ENCODE measurements around the gene TCF12. TPM values are rescaled to one million over a fixed set of nuclear protein-coding genes. Genes with fewer than 3 reads are reported as not detected.
"Not testable (repeated sequence)": the region's sequence is repeated elsewhere in the genome, so short reads cannot be mapped to it uniquely, and the experiment has no call there.

The TCF12 gene
- total and polyA plus RNA-seq, 5 donors from 2014 or later, result 45.7 to 83.7 (median 68.2) TPM

DNA sequence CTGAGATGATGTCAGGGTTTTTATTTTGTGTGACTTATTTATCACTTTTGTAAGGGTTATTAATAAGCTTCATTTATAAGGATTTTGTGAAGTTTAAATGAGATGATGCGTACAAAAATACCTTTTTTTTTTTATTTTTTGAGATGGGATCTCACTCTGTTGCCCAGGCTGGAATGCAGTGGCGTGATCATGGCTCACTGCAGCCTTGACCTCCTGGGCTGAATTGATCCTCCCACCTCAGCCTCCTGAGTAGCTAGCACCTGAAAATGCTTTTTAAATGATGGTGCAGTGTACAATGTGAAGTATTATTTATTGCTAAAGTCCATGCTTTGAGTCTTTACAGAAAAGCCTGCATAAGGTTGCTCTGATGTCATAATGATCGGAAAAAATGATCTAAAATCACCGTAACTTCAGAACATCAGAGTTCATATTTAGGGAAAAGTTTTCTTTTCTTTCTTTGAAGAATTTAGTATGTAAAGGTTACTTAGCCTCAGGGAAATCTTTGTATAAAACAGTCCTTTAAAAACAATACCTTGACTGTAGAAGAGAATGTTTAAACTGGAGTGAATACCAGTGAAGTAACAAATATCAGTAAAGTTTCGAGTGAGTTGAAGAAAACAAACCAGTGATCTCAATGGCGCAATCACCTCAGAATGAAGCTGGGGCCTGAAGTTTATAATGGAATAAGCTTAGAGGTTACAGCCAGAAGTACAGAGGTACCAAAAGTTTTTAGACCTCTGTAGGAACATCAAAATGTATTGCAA lies 29.7 kb downstream of the TCF12 start:
- Histone ChIP-seq H3K27me3 (ENCODE audit: control insufficient read depth, insufficient read depth, low read length) (no peaks in the 10 kb centered on the region), H3K36me3 (ENCODE audit: control insufficient read depth, insufficient read depth, low read length) (peaks cover 6% of the 10 kb centered on the region), H3K9me3 (ENCODE audit: control insufficient read depth in 2 of 2, low read length in 2 of 2) (peaks cover 0 to 8% of the 10 kb centered on the region in 2 experiments), H3K27ac (ENCODE audit: insufficient read depth, low read length, poor library complexity, severe bottlenecking) (no peak overlapping the region), H3K4me3 (ENCODE audit: low read depth, low read length) (no peak overlapping the region), H3K4me1 (ENCODE audit: control insufficient read depth, insufficient read depth, low read length, poor library complexity, severe bottlenecking) (no peaks in the 10 kb centered on the region)
- H3K9me3 Mint-ChIP-seq, result peaks cover 0 to 13% (median 4%) of the 10 kb centered on the region in 7 donors
- DNase-seq (no peak), ATAC-seq (ENCODE audit: low read depth in 2 of 2) (no peak)
- no peak overlapping the region for H3K4me3 Mint-ChIP-seq
- peaks cover 35% of the 10 kb centered on the region for H3K36me3 Mint-ChIP-seq
- H3K27me3 Mint-ChIP-seq, result no peaks in the 10 kb centered on the region
- peaks cover 36 to 64% (median 41%) of the 10 kb centered on the region in 4 donors for H3K4me1 Mint-ChIP-seq
- peak overlapping the region in 1 of 3 donors; percentile 52 for H3K27ac Mint-ChIP-seq

- peaks cover 0 to 8% of the 10 kb centered on the region in 2 experiments for H3K9me3 ChIP-seq (ENCODE audit: control insufficient read depth in 2 of 2, low read length in 2 of 2)
- H3K27ac ChIP-seq (ENCODE audit: insufficient read depth, low read length, poor library complexity, severe bottlenecking), result no peak overlapping the region
- peak overlapping the region in 1 of 3 donors; percentile 52 for H3K27ac Mint-ChIP-seq
- DNase-seq, result no peak
- no peaks in the 10 kb centered on the region for H3K27me3 Mint-ChIP-seq
- H3K9me3 Mint-ChIP-seq, result peaks cover 0 to 13% (median 4%) of the 10 kb centered on the region in 7 donors
- H3K4me3 Mint-ChIP-seq, result no peak overlapping the region
- peaks cover 35 to 64% (median 40%) of the 10 kb centered on the region in 4 donors for H3K4me1 Mint-ChIP-seq
- H3K4me3 ChIP-seq (ENCODE audit: low read depth, low read length), result no peak overlapping the region
- ATAC-seq (ENCODE audit: low read depth in 2 of 2), result no peak
- H3K36me3 Mint-ChIP-seq, result peaks cover 35% of the 10 kb centered on the region
- H3K4me1 ChIP-seq (ENCODE audit: control insufficient read depth, insufficient read depth, low read length, poor library complexity, severe bottlenecking), result no peaks in the 10 kb centered on the region
- no peaks in the 10 kb centered on the region for H3K27me3 ChIP-seq (ENCODE audit: control insufficient read depth, insufficient read depth, low read length)
- H3K36me3 ChIP-seq (ENCODE audit: control insufficient read depth, insufficient read depth, low read length), result peaks cover 6% of the 10 kb centered on the region
These were observed 30.3 kb downstream of the TCF12 start for GRCh38 chr15:56948764-56949101.

DNA sequence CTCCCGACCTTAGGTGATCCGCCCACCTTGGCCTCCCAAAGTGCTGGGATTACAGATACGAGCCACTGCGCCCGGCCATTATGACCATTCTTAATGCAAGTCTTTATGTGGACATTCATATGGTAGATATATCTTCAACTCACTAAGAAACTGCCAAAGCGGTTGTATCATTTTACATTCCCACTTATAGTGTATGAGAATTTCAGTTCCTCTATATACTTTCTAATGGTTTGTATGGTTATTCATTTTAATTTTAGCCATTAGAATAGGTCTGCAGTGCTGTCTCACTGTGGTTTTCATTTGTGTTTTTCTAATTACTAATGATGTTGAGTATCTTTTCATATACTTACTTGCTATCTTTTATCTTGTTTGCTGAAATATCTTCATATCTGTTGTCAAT lies 32.5 kb downstream of the TCF12 start:
- Mint-ChIP-seq H3K36me3 (peaks cover 33% of the 10 kb centered on the region), H3K4me1 (peaks cover 29 to 48% (median 43%) of the 10 kb centered on the region in 4 donors), H3K27me3 (no peaks in the 10 kb centered on the region), H3K27ac (no peak overlapping the region), H3K9me3 (peaks cover 0 to 17% (median 5%) of the 10 kb centered on the region in 7 donors), H3K4me3 (no peak overlapping the region)
- no peaks in the 10 kb centered on the region for H3K4me1 ChIP-seq (ENCODE audit: control insufficient read depth, insufficient read depth, low read length, poor library complexity, severe bottlenecking)
- no peak for DNase-seq
- H3K36me3 ChIP-seq (ENCODE audit: control insufficient read depth, insufficient read depth, low read length), result peaks cover 2% of the 10 kb centered on the region
- H3K9me3 ChIP-seq (ENCODE audit: control insufficient read depth in 2 of 2, low read length in 2 of 2), result peaks cover 0 to 8% of the 10 kb centered on the region in 2 experiments
- no peak for ATAC-seq (ENCODE audit: low read depth in 2 of 2)
- H3K4me3 ChIP-seq (ENCODE audit: low read depth, low read length), result no peak overlapping the region
- no peaks in the 10 kb centered on the region for H3K27me3 ChIP-seq (ENCODE audit: control insufficient read depth, insufficient read depth, low read length)
- H3K27ac ChIP-seq (ENCODE audit: insufficient read depth, low read length, poor library complexity, severe bottlenecking), result no peak overlapping the region

DNA sequence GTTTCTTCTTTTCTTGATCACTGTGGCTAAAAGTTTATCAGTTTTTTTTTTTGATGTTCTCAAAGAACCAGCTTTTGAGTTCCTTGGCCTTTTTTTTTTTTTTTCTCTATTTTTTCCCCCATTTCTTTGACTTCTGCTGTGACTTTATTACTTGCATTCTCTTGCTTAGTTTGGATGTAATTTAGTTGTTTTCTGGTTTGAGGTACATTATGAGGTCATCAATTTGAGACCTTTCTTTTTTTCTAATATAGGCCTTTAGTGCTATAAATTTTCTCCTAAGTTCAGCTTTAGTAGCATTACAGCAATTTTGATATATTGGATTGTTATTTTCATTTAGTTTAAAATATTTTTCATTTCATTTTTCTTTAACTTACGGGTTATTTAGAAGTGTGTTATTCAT lies 35.3 kb downstream of the TCF12 start:
- Mint-ChIP-seq H3K27me3 (no peaks in the 10 kb centered on the region), H3K4me1 (peaks cover 31 to 46% (median 33%) of the 10 kb centered on the region in 4 donors), H3K36me3 (peaks cover 32% of the 10 kb centered on the region), H3K9me3 (peaks cover 0 to 17% (median 9%) of the 10 kb centered on the region in 7 donors), H3K4me3 (no peak overlapping the region), H3K27ac (no peak overlapping the region)
- H3K27me3 ChIP-seq (ENCODE audit: control insufficient read depth, insufficient read depth, low read length), result no peaks in the 10 kb centered on the region
- H3K4me3 ChIP-seq (ENCODE audit: low read depth, low read length), result no peak overlapping the region
- H3K4me1 ChIP-seq (ENCODE audit: control insufficient read depth, insufficient read depth, low read length, poor library complexity, severe bottlenecking), result no peaks in the 10 kb centered on the region
- ATAC-seq (ENCODE audit: low read depth in 2 of 2), result no peak
- H3K36me3 ChIP-seq (ENCODE audit: control insufficient read depth, insufficient read depth, low read length), result no peaks in the 10 kb centered on the region
- DNase-seq, result no peak
- H3K27ac ChIP-seq (ENCODE audit: insufficient read depth, low read length, poor library complexity, severe bottlenecking), result no peak overlapping the region
- H3K9me3 ChIP-seq (ENCODE audit: control insufficient read depth in 2 of 2, low read length in 2 of 2), result peaks cover 6 to 16% of the 10 kb centered on the region in 2 experiments

- not testable (repeated sequence) for DNase-seq; H3K36me3 ChIP-seq (ENCODE audit: control insufficient read depth, insufficient read depth, low read length); H3K27me3 ChIP-seq (ENCODE audit: control insufficient read depth, insufficient read depth, low read length); H3K4me1 ChIP-seq (ENCODE audit: control insufficient read depth, insufficient read depth, low read length, poor library complexity, severe bottlenecking); H3K27ac Mint-ChIP-seq; H3K4me3 ChIP-seq (ENCODE audit: low read depth, low read length); H3K27me3 Mint-ChIP-seq; H3K27ac ChIP-seq (ENCODE audit: insufficient read depth, low read length, poor library complexity, severe bottlenecking); H3K4me3 Mint-ChIP-seq; ATAC-seq (ENCODE audit: low read depth in 2 of 2)
- Mint-ChIP-seq H3K4me1 (peaks cover 29 to 46% (median 29%) of the 10 kb centered on the region in 4 donors), H3K36me3 (peaks cover 32% of the 10 kb centered on the region), H3K9me3 (peaks cover 0 to 17% (median 9%) of the 10 kb centered on the region in 7 donors)
- H3K9me3 ChIP-seq (ENCODE audit: control insufficient read depth in 2 of 2, low read length in 2 of 2), result peaks cover 6 to 16% of the 10 kb centered on the region in 2 experiments
These were observed 36.6 kb downstream of the TCF12 start for GRCh38 chr15:56955011-56955410.

- Histone ChIP-seq H3K27ac (ENCODE audit: insufficient read depth, low read length, poor library complexity, severe bottlenecking) (no peak overlapping the region), H3K4me1 (ENCODE audit: control insufficient read depth, insufficient read depth, low read length, poor library complexity, severe bottlenecking) (no peaks in the 10 kb centered on the region), H3K36me3 (ENCODE audit: control insufficient read depth, insufficient read depth, low read length) (no peaks in the 10 kb centered on the region), H3K4me3 (ENCODE audit: low read depth, low read length) (no peak overlapping the region), H3K27me3 (ENCODE audit: control insufficient read depth, insufficient read depth, low read length) (no peaks in the 10 kb centered on the region), H3K9me3 (ENCODE audit: control insufficient read depth in 2 of 2, low read length in 2 of 2) (peaks cover 6 to 16% of the 10 kb centered on the region in 2 experiments)
- Mint-ChIP-seq H3K36me3 (peaks cover 26% of the 10 kb centered on the region), H3K27me3 (no peaks in the 10 kb centered on the region), H3K9me3 (peaks cover 0 to 17% (median 9%) of the 10 kb centered on the region in 7 donors), H3K4me1 (peaks cover 21 to 43% (median 25%) of the 10 kb centered on the region in 4 donors), H3K4me3 (no peak overlapping the region), H3K27ac (no peak overlapping the region)
- DNase-seq (no peak), ATAC-seq (ENCODE audit: low read depth in 2 of 2) (no peak)
These were observed 38.1 kb downstream of the TCF12 start for GRCh38 chr15:56956538-56956937.

DNA sequence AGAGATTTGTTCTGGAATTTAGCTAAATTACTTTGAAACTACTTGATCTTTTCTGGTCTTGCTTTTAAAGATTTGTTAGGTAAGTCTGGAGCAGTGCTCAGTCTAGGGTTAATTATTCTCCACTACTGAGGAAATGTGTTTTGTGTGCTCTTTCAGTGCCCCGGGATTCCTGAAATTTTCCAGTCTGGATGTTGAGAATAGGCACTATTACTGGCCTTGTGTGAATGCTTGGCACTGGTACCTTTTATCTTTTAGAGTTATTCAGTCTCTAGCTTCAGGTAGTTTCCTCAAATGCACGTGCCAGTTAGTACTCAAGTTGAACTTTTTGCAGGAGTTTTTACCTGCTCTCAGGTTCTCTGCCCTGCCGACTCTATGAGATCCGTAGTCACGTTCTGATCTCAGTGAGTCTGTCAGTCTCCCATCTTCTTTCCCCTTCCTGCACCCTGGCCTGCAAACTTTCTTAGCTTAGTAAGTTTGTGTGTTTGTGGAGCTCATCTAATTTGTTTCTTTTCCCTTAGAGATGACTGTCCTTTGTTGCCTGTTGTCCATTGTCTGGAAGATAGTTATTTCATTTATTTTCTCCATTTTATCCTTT lies 39.5 kb downstream of the TCF12 start:
- H3K27ac Mint-ChIP-seq, result peak overlapping the region in 2 of 3 donors; percentile 23 to 35
- H3K4me1 ChIP-seq (ENCODE audit: control insufficient read depth, insufficient read depth, low read length, poor library complexity, severe bottlenecking), result peaks cover 6% of the 10 kb centered on the region
- H3K27me3 Mint-ChIP-seq, result no peaks in the 10 kb centered on the region
- H3K9me3 ChIP-seq (ENCODE audit: control insufficient read depth in 2 of 2, low read length in 2 of 2), result peaks cover 6 to 16% of the 10 kb centered on the region in 2 experiments
- no peak overlapping the region for H3K27ac ChIP-seq (ENCODE audit: insufficient read depth, low read length, poor library complexity, severe bottlenecking)
- peaks cover 23% of the 10 kb centered on the region for H3K36me3 Mint-ChIP-seq
- H3K4me1 Mint-ChIP-seq, result peaks cover 21 to 43% (median 30%) of the 10 kb centered on the region in 4 donors
- no peak for DNase-seq
- H3K9me3 Mint-ChIP-seq, result peaks cover 0 to 17% (median 9%) of the 10 kb centered on the region in 7 donors
- no peak overlapping the region for H3K4me3 ChIP-seq (ENCODE audit: low read depth, low read length)
- no peak for ATAC-seq (ENCODE audit: low read depth in 2 of 2)
- no peaks in the 10 kb centered on the region for H3K36me3 ChIP-seq (ENCODE audit: control insufficient read depth, insufficient read depth, low read length)
- no peak overlapping the region for H3K4me3 Mint-ChIP-seq
- H3K27me3 ChIP-seq (ENCODE audit: control insufficient read depth, insufficient read depth, low read length), result no peaks in the 10 kb centered on the region
